Ascending aorta (tissue), 2 donors: ENCODE results near the gene ELAPOR1. TPM values are rescaled to one million over a fixed set of nuclear protein-coding genes. Genes with fewer than 3 reads are reported as not detected.

Source experiments
- DNase-seq, 2 donors: peaks; one replicate each; pipeline ENCODE4 v3.0.0-alpha.2; 2019; ENCODE audit warnings: low spot score in 2 of 2
- H3K27ac ChIP-seq, 2 donors: fragments of 200-600 bp; sonication (generic); one replicate each; pipeline ENCODE4 v1.5.1; 2016 to 2017; ENCODE audit warnings: mild to moderate bottlenecking in 1 of 2
- H3K27me3 ChIP-seq: fragments of 200-600 bp; sonication (generic); one replicate; pipeline ENCODE4 v1.5.1; 2017
- H3K36me3 ChIP-seq, 2 donors: fragments of 200-600 bp; sonication (generic); one replicate each; pipeline ENCODE4 v1.5.1; 2016
- H3K4me1 ChIP-seq, 2 donors: fragments of 200-600 bp; sonication (generic); one replicate each; pipeline ENCODE4 v1.5.1; 2016 to 2017; ENCODE audit warnings: mild to moderate bottlenecking in 1 of 2
- H3K4me3 ChIP-seq, 2 donors: fragments of 200-600 bp; sonication (generic); one replicate each; pipeline ENCODE4 v1.5.1; 2016 to 2017; ENCODE audit warnings: mild to moderate bottlenecking in 1 of 2
- H3K9me3 ChIP-seq, 2 donors: fragments of 200-600 bp; sonication (generic); one replicate each; pipeline ENCODE4 v1.5.1; 2016
- CTCF ChIP-seq, 3 experiments: fragments of 200-600 bp in 2 of 3; fragments of 450-650 bp in 1 of 3; sonication (generic) in 2 of 3; IDR thresholded peaks; one replicate each; pipeline ENCODE4 v1.5.1; 2016 to 2019; ENCODE audit warnings: antibody characterized with exemption in 3 of 3, mild to moderate bottlenecking in 1 of 3, moderate library complexity in 1 of 3
- intact Hi-C: fragments of 100-400 bp; cut with DNase I; formaldehyde crosslinking; loops from one replicate; pipeline ENCODE4 v1.15.1; 2023
- total RNA-seq: library from RNA; depleted of rRNA; stranded (reverse); fragments of >200 nt; gene quantifications from one replicate; pipeline ENCODE4 v1.1.0, GENCODE V29; 2016

Gene ELAPOR1
- not detected for total RNA-seq

GRCh38 chr1:109113590-109114341 lies at the start of gene ELAPOR1:
Gene ELAPOR1 (plus strand): TSS chr1:109114115. CDS start chr1:109114184, 69 bp downstream.
- peak in 1 of 2 donors; percentile 74 for DNase-seq
- intact Hi-C loops, result loop anchor here (5.0 kb wide), 1 partner anchor 151 kb away; the partner anchor contains the start of gene CLCC1
- no peak for TF ChIP-seq CTCF (IDR thresholded peaks at IDR 0.05)
- Histone ChIP-seq H3K4me1 (peaks cover 5 to 8% of the 10 kb centered on the region in 2 donors), H3K27me3 (peaks cover 6% of the 10 kb centered on the region), H3K4me3 (peak within 1 kb of the TSS; percentile 47 to 60), H3K27ac (no peak within 1 kb of the TSS), H3K9me3 (no peaks in the 10 kb centered on the region), H3K36me3 (no peaks in the 10 kb centered on the region)

GRCh38 chr1:109065137-109065536 lies 48.8 kb upstream of the ELAPOR1 start:
- no peak for TF ChIP-seq CTCF (IDR thresholded peaks at IDR 0.05)
- DNase-seq, result no peak
- peaks cover 14 to 55% of the 10 kb centered on the region in 2 donors for H3K36me3 ChIP-seq
- H3K9me3 ChIP-seq, result no peaks in the 10 kb centered on the region
- H3K4me3 ChIP-seq, result no peak overlapping the region
- intact Hi-C loops, result no loop called here
- no peaks in the 10 kb centered on the region for H3K4me1 ChIP-seq
- H3K27me3 ChIP-seq, result no peaks in the 10 kb centered on the region
- H3K27ac ChIP-seq, result no peak overlapping the region

GRCh38 chr1:109067883-109068282 lies 46.0 kb upstream of the ELAPOR1 start:
- no peak overlapping the region for H3K27ac ChIP-seq
- intact Hi-C loops, result no loop called here
- H3K4me1 ChIP-seq, result no peaks in the 10 kb centered on the region
- TF ChIP-seq CTCF (IDR thresholded peaks at IDR 0.05), result no peak
- no peaks in the 10 kb centered on the region for H3K27me3 ChIP-seq
- H3K36me3 ChIP-seq, result peaks cover 17 to 66% of the 10 kb centered on the region in 2 donors
- no peaks in the 10 kb centered on the region for H3K9me3 ChIP-seq
- DNase-seq, result no peak
- H3K4me3 ChIP-seq, result no peak overlapping the region

GRCh38 chr1:109069294-109069693 lies 44.6 kb upstream of the ELAPOR1 start:
- DNase-seq, result no peak

More at GRCh38 chr1:109069294-109069693, 44.6 kb upstream of the ELAPOR1 start:
- no peak for TF ChIP-seq CTCF (IDR thresholded peaks at IDR 0.05)
- H3K27me3 ChIP-seq, result no peaks in the 10 kb centered on the region
- H3K9me3 ChIP-seq, result no peaks in the 10 kb centered on the region
- no peak overlapping the region for H3K4me3 ChIP-seq
- H3K4me1 ChIP-seq, result peaks cover 0 to under 1% of the 10 kb centered on the region in 2 donors
- no peak overlapping the region for H3K27ac ChIP-seq
- peaks cover 13 to 66% of the 10 kb centered on the region in 2 donors for H3K36me3 ChIP-seq
- intact Hi-C loops, result no loop called here
